ENCODE results near the gene PCMTD2. TPM values are rescaled to one million over a fixed set of nuclear protein-coding genes. Genes with fewer than 3 reads are reported as not detected.

The PCMTD2 gene
- total and polyA plus RNA-seq, 3 experiments from 2014 or later: 36.8 to 58.8 (median 37.4) TPM

DNA sequence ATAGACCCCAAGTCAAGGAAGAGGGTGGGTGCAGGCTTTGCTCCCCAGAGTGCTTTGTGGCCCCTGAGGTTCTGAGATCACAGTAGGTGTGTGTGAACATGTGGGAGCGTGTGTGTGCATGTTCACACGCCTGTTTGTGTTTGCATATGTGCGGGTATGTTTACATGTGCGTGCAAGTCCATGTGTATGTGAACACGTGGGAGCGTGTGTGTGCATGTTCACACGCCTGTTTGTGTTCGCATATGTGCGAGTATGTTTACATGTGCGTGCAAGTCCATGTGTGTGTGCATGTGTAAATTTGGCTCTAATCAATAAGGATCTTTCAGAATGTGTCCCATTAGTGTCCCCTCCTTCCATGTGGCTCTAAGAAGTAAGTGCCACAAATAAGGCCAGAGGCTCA, 41.4 kb upstream of the PCMTD2 start:
- Histone ChIP-seq H3K9me3 (ENCODE audit: low read length) (no peaks in the 10 kb centered on the region), H3K4me1 (ENCODE audit: insufficient read depth, low read length) (peaks cover 8% of the 10 kb centered on the region), H3K36me3 (ENCODE audit: insufficient read depth, low read length) (no peaks in the 10 kb centered on the region), H3K27me3 (ENCODE audit: insufficient read depth, low read length, poor library complexity, severe bottlenecking) (no peaks in the 10 kb centered on the region), H3K4me3 (ENCODE audit: low read length) (no peak overlapping the region), H3K27ac (ENCODE audit: low read depth, low read length) (no peak overlapping the region)
- H3K9me3 Mint-ChIP-seq: no peaks in the 10 kb centered on the region
- H3K4me3 Mint-ChIP-seq: no peak overlapping the region
- ChIA-PET CTCF (no interaction called here), POLR2A (no interaction called here)
- H3K4me1 Mint-ChIP-seq: peaks cover 3 to 21% (median 15%) of the 10 kb centered on the region in 3 donors
- no peaks in the 10 kb centered on the region for H3K36me3 Mint-ChIP-seq
- H3K27ac Mint-ChIP-seq: no peak overlapping the region
- peaks cover 6% of the 10 kb centered on the region in 2 donors for H3K27me3 Mint-ChIP-seq
- no peak for DNase-seq

GRCh38 chr20:64214952-64215351, 40.6 kb upstream of the PCMTD2 start:
- ChIA-PET POLR2A (no interaction called here), CTCF (no interaction called here)
- Mint-ChIP-seq H3K9me3 (no peaks in the 10 kb centered on the region), H3K36me3 (no peaks in the 10 kb centered on the region), H3K27ac (peak overlapping the region in 3 of 8 donors; percentile 57 to 84 (median 75)), H3K27me3 (peaks cover 3 to 8% of the 10 kb centered on the region in 2 donors), H3K4me1 (peaks cover 7 to 25% (median 19%) of the 10 kb centered on the region in 3 donors), H3K4me3 (no peak overlapping the region)
- no peak for DNase-seq
- H3K27me3 ChIP-seq (ENCODE audit: insufficient read depth, low read length, poor library complexity, severe bottlenecking): no peaks in the 10 kb centered on the region
- peaks cover 8% of the 10 kb centered on the region for H3K4me1 ChIP-seq (ENCODE audit: insufficient read depth, low read length)
- no peak overlapping the region for H3K27ac ChIP-seq (ENCODE audit: low read depth, low read length)
- no peaks in the 10 kb centered on the region for H3K36me3 ChIP-seq (ENCODE audit: insufficient read depth, low read length)
- no peaks in the 10 kb centered on the region for H3K9me3 ChIP-seq (ENCODE audit: low read length)
- no peak overlapping the region for H3K4me3 ChIP-seq (ENCODE audit: low read length)

DNA sequence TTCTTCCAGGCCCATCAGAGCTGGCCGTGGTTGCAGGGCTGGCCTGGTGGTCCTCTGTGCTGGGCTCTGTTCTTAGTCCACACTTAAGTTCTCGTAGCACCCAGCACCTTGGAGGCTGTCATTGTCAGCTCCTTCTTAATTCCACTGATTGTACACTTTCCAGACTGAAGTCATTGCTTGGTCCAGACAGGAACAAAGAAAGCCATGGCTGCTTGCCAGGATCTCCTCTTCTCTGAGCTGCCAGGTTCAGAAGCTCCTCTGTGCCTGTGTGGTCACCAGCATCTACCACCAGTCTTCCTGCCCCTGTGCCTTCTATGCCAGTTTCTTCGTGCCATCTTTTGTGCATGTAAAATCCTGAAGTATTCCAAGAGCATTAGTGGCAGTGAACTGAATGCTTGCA, 39.5 kb upstream of the PCMTD2 start:
- H3K9me3 Mint-ChIP-seq: no peaks in the 10 kb centered on the region
- H3K9me3 ChIP-seq (ENCODE audit: low read length): no peaks in the 10 kb centered on the region
- ChIA-PET POLR2A (no interaction called here), CTCF (no interaction called here)
- no peaks in the 10 kb centered on the region for H3K36me3 Mint-ChIP-seq
- peaks cover 7 to 25% (median 19%) of the 10 kb centered on the region in 3 donors for H3K4me1 Mint-ChIP-seq
- H3K27ac Mint-ChIP-seq: peak overlapping the region in 2 of 8 donors; percentile 61 to 75
- H3K4me3 Mint-ChIP-seq: peak overlapping the region in 1 of 7 donors; percentile 55
- DNase-seq: no peak
- H3K4me1 ChIP-seq (ENCODE audit: insufficient read depth, low read length): peaks cover 8% of the 10 kb centered on the region
- no peaks in the 10 kb centered on the region for H3K36me3 ChIP-seq (ENCODE audit: insufficient read depth, low read length)
- H3K4me3 ChIP-seq (ENCODE audit: low read length): no peak overlapping the region
- no peak overlapping the region for H3K27ac ChIP-seq (ENCODE audit: low read depth, low read length)
- no peaks in the 10 kb centered on the region for H3K27me3 ChIP-seq (ENCODE audit: insufficient read depth, low read length, poor library complexity, severe bottlenecking)
- H3K27me3 Mint-ChIP-seq: peaks cover 3 to 8% of the 10 kb centered on the region in 2 donors

GRCh38 chr20:64216910-64217309, 38.6 kb upstream of the PCMTD2 start:
- ChIA-PET CTCF (no interaction called here), POLR2A (no interaction called here)
- no peak overlapping the region for H3K4me3 Mint-ChIP-seq
- no peaks in the 10 kb centered on the region for H3K36me3 ChIP-seq (ENCODE audit: insufficient read depth, low read length)
- H3K27ac ChIP-seq (ENCODE audit: low read depth, low read length): no peak overlapping the region
- H3K36me3 Mint-ChIP-seq: no peaks in the 10 kb centered on the region
- H3K27me3 Mint-ChIP-seq: peaks cover 3 to 4% of the 10 kb centered on the region in 2 donors
- H3K9me3 ChIP-seq (ENCODE audit: low read length): no peaks in the 10 kb centered on the region
- no peak overlapping the region for H3K4me3 ChIP-seq (ENCODE audit: low read length)
- no peaks in the 10 kb centered on the region for H3K9me3 Mint-ChIP-seq
- H3K4me1 Mint-ChIP-seq: peaks cover 7 to 25% (median 19%) of the 10 kb centered on the region in 3 donors
- peak overlapping the region in 1 of 8 donors; percentile 33 for H3K27ac Mint-ChIP-seq
- no peak for DNase-seq
- no peaks in the 10 kb centered on the region for H3K27me3 ChIP-seq (ENCODE audit: insufficient read depth, low read length, poor library complexity, severe bottlenecking)
- H3K4me1 ChIP-seq (ENCODE audit: insufficient read depth, low read length): peaks cover 8% of the 10 kb centered on the region

DNA sequence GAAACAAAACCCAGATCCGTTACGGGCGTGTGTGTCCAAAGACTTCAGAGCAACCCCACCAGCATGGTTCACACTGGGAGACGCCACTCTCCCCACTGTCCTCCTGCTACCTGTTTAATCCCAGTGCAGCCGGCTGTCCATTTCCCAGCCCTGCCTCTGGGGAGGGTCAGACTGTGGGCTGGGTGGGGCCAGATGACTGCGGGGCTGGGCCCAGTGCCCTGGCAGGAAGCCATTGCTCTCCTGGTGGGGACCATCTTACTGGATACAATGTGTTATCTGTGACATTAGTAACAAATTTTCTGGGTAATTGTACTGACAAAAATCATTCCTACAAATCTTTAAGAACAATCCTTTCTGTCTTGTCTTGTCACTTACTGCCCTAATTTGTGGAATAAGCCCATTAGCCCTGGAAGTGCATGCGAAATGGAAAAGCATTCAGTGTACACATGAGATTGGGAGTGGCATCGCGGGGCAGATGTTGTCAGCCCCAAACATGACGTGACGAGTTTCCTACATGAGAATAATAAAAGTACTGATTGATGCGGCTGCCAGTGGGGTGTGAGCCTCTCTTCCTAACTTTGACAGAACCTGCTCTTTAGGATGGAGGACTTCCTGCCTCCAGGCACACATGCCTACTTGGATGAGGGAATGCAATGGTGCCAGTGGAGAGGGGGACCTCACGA, 37.9 kb upstream of the PCMTD2 start:
- Mint-ChIP-seq H3K27ac (peak overlapping the region in 1 of 8 donors; percentile 15), H3K36me3 (no peaks in the 10 kb centered on the region), H3K4me1 (peaks cover 7 to 25% (median 19%) of the 10 kb centered on the region in 3 donors), H3K27me3 (peaks cover 3 to 4% of the 10 kb centered on the region in 2 donors), H3K4me3 (no peak overlapping the region), H3K9me3 (no peaks in the 10 kb centered on the region)
- no peaks in the 10 kb centered on the region for H3K27me3 ChIP-seq (ENCODE audit: insufficient read depth, low read length, poor library complexity, severe bottlenecking)
- DNase-seq: no peak
- no peak overlapping the region for H3K4me3 ChIP-seq (ENCODE audit: low read length)
- no peaks in the 10 kb centered on the region for H3K9me3 ChIP-seq (ENCODE audit: low read length)
- H3K4me1 ChIP-seq (ENCODE audit: insufficient read depth, low read length): peaks cover 8% of the 10 kb centered on the region
- ChIA-PET CTCF (no interaction called here), POLR2A (no interaction called here)
- H3K36me3 ChIP-seq (ENCODE audit: insufficient read depth, low read length): no peaks in the 10 kb centered on the region
- H3K27ac ChIP-seq (ENCODE audit: low read depth, low read length): no peak overlapping the region

DNA sequence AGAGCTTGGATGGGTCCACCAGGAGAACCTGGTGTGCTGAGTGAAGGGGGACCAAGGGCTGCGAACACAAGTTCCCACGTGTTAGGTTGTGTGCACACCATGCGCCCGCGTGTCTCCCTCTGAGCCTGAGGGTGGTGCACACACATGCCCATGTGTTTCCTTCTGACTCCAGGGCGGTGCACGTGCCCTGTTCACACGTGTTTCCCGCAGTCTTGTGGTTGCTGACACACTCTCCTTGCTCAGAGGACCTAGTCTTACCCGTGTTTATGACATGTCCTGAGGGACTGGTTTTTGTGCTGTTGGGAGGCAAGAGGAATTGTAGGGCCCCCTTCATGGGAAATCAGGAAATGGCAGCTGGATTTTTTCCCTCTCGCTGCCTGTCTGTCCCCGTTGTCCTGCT, 36.3 kb upstream of the PCMTD2 start:
- Mint-ChIP-seq H3K9me3 (no peaks in the 10 kb centered on the region), H3K27ac (peak overlapping the region in 1 of 8 donors; percentile 9), H3K27me3 (peaks cover 4 to 12% of the 10 kb centered on the region in 2 donors), H3K4me1 (peaks cover 9 to 27% (median 18%) of the 10 kb centered on the region in 3 donors), H3K4me3 (no peak overlapping the region), H3K36me3 (no peaks in the 10 kb centered on the region)
- POLR2A ChIA-PET: no interaction called here
- Histone ChIP-seq H3K27me3 (ENCODE audit: insufficient read depth, low read length, poor library complexity, severe bottlenecking) (no peaks in the 10 kb centered on the region), H3K27ac (ENCODE audit: low read depth, low read length) (no peak overlapping the region), H3K4me1 (ENCODE audit: insufficient read depth, low read length) (peaks cover 8% of the 10 kb centered on the region), H3K36me3 (ENCODE audit: insufficient read depth, low read length) (no peaks in the 10 kb centered on the region), H3K4me3 (ENCODE audit: low read length) (no peak overlapping the region), H3K9me3 (ENCODE audit: low read length) (no peaks in the 10 kb centered on the region)
- DNase-seq: no peak
- CTCF ChIA-PET: no interaction called here

DNA sequence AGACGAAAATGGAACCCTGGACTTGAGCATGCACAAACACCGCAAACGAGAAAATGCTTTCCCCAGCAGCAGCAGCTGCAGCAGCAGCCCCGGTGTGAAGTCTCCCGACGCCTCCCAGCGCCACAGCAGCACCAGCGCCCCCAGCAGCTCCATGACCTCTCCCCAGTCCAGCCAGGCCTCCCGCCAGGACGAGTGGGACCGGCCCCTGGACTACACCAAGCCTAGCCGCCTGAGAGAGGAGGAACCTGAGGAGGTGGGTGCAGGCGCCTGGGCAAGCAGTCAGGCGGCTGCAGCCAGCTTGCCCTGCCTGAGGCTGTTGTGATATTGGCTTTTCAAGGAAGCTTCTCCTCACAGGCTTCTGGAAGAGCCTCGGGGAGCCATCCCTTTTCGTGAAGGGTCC, 35.8 kb upstream of the PCMTD2 start:
- Histone ChIP-seq H3K4me3 (ENCODE audit: low read length) (no peak overlapping the region), H3K36me3 (ENCODE audit: insufficient read depth, low read length) (no peaks in the 10 kb centered on the region), H3K27ac (ENCODE audit: low read depth, low read length) (no peak overlapping the region), H3K9me3 (ENCODE audit: low read length) (no peaks in the 10 kb centered on the region), H3K4me1 (ENCODE audit: insufficient read depth, low read length) (peaks cover 5% of the 10 kb centered on the region), H3K27me3 (ENCODE audit: insufficient read depth, low read length, poor library complexity, severe bottlenecking) (no peaks in the 10 kb centered on the region)
- CTCF ChIA-PET: no interaction called here
- POLR2A ChIA-PET: no interaction called here
- Mint-ChIP-seq H3K9me3 (no peaks in the 10 kb centered on the region), H3K27ac (no peak overlapping the region), H3K36me3 (no peaks in the 10 kb centered on the region), H3K27me3 (peaks cover 4 to 14% of the 10 kb centered on the region in 2 donors), H3K4me3 (no peak overlapping the region), H3K4me1 (peaks cover 11 to 27% (median 12%) of the 10 kb centered on the region in 3 donors)
- DNase-seq: no peak

DNA sequence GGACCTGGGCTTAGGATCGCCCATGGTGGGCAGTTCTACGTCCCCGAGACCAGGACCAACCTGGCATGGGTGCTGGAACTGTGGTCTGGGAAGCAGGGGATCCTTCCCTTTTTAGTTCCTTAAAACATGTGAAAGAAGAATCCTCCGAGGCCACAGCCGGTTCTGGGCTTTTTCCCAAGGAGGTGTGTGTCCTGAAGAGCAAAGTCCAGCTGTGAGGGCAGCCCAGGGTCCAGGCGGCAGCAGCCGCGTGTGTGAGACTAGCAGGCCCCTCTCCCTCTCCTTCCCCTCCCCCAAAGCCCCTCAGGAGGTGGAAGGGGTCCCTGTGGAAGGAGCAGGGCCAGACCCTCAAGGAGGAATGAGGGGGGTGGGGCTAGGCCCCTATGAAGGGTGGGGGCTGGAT, 35.1 kb upstream of the PCMTD2 start:
- CTCF ChIA-PET: no interaction called here
- Histone ChIP-seq H3K9me3 (ENCODE audit: low read length) (no peaks in the 10 kb centered on the region), H3K27me3 (ENCODE audit: insufficient read depth, low read length, poor library complexity, severe bottlenecking) (no peaks in the 10 kb centered on the region), H3K4me1 (ENCODE audit: insufficient read depth, low read length) (no peaks in the 10 kb centered on the region), H3K4me3 (ENCODE audit: low read length) (no peak overlapping the region), H3K27ac (ENCODE audit: low read depth, low read length) (no peak overlapping the region), H3K36me3 (ENCODE audit: insufficient read depth, low read length) (no peaks in the 10 kb centered on the region)
- Mint-ChIP-seq H3K27ac (no peak overlapping the region), H3K4me1 (peaks cover 7 to 22% (median 8%) of the 10 kb centered on the region in 3 donors), H3K4me3 (no peak overlapping the region), H3K36me3 (no peaks in the 10 kb centered on the region), H3K9me3 (no peaks in the 10 kb centered on the region), H3K27me3 (peaks cover 2 to 14% of the 10 kb centered on the region in 2 donors)
- DNase-seq: no peak
- POLR2A ChIA-PET: no interaction called here
